Transverse colon (tissue), 4 donors: ENCODE data around the gene C3orf20. TPM values are rescaled to one million over a fixed set of nuclear protein-coding genes. Genes with fewer than 3 reads are reported as not detected.

Source experiments
- DNase-seq: peaks from one replicate; pipeline ENCODE4 v3.0.0-alpha.2; 2019
- H3K27ac ChIP-seq, 4 donors: fragments of 200-600 bp; sonication (generic); 2 replicates each; pipeline ENCODE4 v1.5.1; 2016 to 2018; ENCODE audit warnings: inconsistent platforms in 4 of 4
- H3K27me3 ChIP-seq: fragments of 200-600 bp; sonication (generic); 2 replicates; pipeline ENCODE4 v1.5.1; 2017; ENCODE audit warnings: inconsistent platforms
- H3K36me3 ChIP-seq, 4 donors: fragments of 200-600 bp; sonication (generic); 2 replicates each; pipeline ENCODE4 v1.5.1; 2017 to 2019; ENCODE audit warnings: inconsistent platforms in 4 of 4
- H3K4me1 ChIP-seq, 4 donors: fragments of 200-600 bp; sonication (generic); 2 replicates each; pipeline ENCODE4 v1.5.1; 2017 to 2020; ENCODE audit warnings: inconsistent platforms in 4 of 4
- H3K4me3 ChIP-seq, 4 donors: fragments of 200-600 bp; sonication (generic); 1 replicate in 1 of 4; 2 replicates in 3 of 4; pipeline versions ENCODE4 v1.5.1 to v1.6.1; 2017 to 2019; ENCODE audit warnings: inconsistent platforms in 4 of 4
- H3K9me3 ChIP-seq, 2 donors: fragments of 200-600 bp; sonication (generic); 2 replicates each; pipeline ENCODE4 v1.5.1; 2017 to 2019; ENCODE audit warnings: inconsistent platforms in 2 of 2
- EP300 ChIP-seq: sonication (generic); formaldehyde crosslinking; IDR thresholded peaks from one replicate; pipeline ENCODE4 v1.6.1; 2017; ENCODE audit warnings: antibody characterized with exemption, low read depth
- POLR2A ChIP-seq: fragments of 450-650 bp; IDR thresholded peaks from one replicate; pipeline ENCODE4 v1.6.1; 2016; ENCODE audit warnings: antibody characterized with exemption, mild to moderate bottlenecking, moderate library complexity
- POLR2AphosphoS5 ChIP-seq, 3 donors: sonication (generic); formaldehyde crosslinking; IDR thresholded peaks; one replicate each; pipeline ENCODE4 v1.6.1; 2016; ENCODE audit warnings: antibody characterized with exemption in 3 of 3
- WGBS, 2 donors: methylation state at CpG; one replicate each; pipeline ENCODE4 v1.1.5; 2018; ENCODE audit warnings: low coverage in 1 of 2; 5-methylcytosine and 5-hydroxymethylcytosine counted together
- in situ Hi-C, 4 donors: fragments of 200-750 bp; cut with MboI; loops; one replicate each; pipeline versions ENCODE4 v1.15.0 to v1.15.1; 2017; ENCODE audit warnings: low sequenced_read_pairs in 3 of 4, low pct_ligation_motif_present in 1 of 4, low pct_unique_long_range_greater_than_20kb in 1 of 4
- intact Hi-C: fragments of 100-400 bp; cut with DNase I; formaldehyde crosslinking; loops from one replicate; pipeline ENCODE4 v1.15.1; 2023; ENCODE audit warnings: low total_unique reads
- total RNA-seq, 4 donors: library from RNA; depleted of rRNA; stranded (reverse); fragments of >200 nt; gene quantifications; one replicate each; pipeline ENCODE4 v1.1.0, GENCODE V29; 2016
- TF ChIP-seq, protein P1 (sequence below), 5 experiments: fragments of 200-600 bp in 3 of 5; fragments of 450-650 bp in 2 of 5; sonication (generic) in 3 of 5; IDR thresholded peaks; 1 replicate in 2 of 5; 2 replicates in 3 of 5; pipeline ENCODE4 v1.5.1; 2016 to 2017; ENCODE audit warnings: antibody characterized with exemption in 5 of 5, inconsistent platforms in 3 of 5, mild to moderate bottlenecking in 2 of 5, moderate library complexity in 1 of 5

The C3orf20 gene
- total RNA-seq, 4 donors from 2014 or later, result not detected

DNA sequence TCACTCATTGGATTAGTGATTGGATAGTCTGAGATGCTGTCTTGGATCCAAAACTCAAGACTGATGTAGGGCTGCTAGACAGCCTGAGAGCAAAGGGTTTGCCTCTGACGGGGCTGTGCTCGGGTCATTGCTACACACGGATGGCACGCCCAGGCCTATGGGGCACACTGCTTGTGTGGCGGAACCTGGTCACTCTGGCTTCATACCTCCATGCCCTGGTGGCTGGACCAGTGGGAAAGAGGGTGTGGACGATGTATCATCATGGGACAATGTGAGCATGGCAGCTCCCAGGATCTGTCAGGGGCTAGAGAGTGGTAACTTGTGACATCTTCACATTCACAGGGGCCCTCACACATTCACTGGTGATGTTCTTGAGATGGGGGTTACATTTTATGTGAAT is 41.5 kb upstream of the C3orf20 start:
- in situ Hi-C loops (no loop called here), intact Hi-C loops (no loop called here)
- no peaks in the 10 kb centered on the region for H3K36me3 ChIP-seq
- H3K4me1 ChIP-seq, result peaks cover 0 to 6% (median 0%) of the 10 kb centered on the region in 4 donors
- WGBS, 2 donors, result 87% methylated on average over 6 of the region's 6 CpGs; no CpG with 5 or more reads in 1 of the 2 donors
- no peak for DNase-seq
- no peak overlapping the region for H3K27ac ChIP-seq
- no peak for TF ChIP-seq POLR2A
- TF ChIP-seq EP300, result no peak
- TF ChIP-seq POLR2AphosphoS5 (IDR thresholded peaks at IDR 0.05), result no peak
- TF ChIP-seq, protein P1, sequence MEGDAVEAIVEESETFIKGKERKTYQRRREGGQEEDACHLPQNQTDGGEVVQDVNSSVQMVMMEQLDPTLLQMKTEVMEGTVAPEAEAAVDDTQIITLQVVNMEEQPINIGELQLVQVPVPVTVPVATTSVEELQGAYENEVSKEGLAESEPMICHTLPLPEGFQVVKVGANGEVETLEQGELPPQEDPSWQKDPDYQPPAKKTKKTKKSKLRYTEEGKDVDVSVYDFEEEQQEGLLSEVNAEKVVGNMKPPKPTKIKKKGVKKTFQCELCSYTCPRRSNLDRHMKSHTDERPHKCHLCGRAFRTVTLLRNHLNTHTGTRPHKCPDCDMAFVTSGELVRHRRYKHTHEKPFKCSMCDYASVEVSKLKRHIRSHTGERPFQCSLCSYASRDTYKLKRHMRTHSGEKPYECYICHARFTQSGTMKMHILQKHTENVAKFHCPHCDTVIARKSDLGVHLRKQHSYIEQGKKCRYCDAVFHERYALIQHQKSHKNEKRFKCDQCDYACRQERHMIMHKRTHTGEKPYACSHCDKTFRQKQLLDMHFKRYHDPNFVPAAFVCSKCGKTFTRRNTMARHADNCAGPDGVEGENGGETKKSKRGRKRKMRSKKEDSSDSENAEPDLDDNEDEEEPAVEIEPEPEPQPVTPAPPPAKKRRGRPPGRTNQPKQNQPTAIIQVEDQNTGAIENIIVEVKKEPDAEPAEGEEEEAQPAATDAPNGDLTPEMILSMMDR (IDR thresholded peaks at IDR 0.05), result no peak
- peaks cover 6% of the 10 kb centered on the region for H3K27me3 ChIP-seq
- no peak overlapping the region for H3K4me3 ChIP-seq
- no peaks in the 10 kb centered on the region for H3K9me3 ChIP-seq

DNA sequence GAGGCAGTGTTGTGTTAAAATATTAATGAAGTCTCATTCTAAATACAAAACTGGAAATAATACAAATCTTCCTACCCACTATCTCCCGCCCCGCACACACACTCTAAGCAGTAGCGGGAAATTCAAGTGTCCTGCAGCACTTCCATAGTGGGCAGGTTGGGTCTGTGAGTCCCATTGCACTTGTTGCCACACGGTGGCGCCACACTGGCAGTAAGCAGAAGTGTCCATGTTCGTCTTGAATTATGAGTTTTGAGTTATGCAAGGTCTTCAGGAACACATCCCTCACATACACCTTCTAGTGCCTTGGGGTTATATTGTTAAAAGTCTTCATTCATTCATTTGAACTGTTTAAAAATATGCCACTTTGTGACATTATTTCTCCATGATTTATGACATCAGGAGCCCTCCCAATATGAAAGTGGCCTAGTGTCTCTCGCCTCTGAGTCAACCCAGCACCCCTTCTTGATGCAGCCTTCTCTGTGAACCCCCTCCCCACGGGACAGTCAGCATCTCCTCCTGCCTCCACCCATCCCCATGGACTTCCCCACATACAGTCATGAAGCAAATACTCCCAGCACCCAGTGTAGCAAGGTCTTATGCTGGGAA is 41.0 kb upstream of the C3orf20 start:
- peak overlapping the region in 1 of 4 donors; percentile 21 for H3K27ac ChIP-seq
- no peak overlapping the region for H3K4me3 ChIP-seq
- peaks cover 0 to 6% (median 0%) of the 10 kb centered on the region in 4 donors for H3K4me1 ChIP-seq
- no peaks in the 10 kb centered on the region for H3K36me3 ChIP-seq
- WGBS, 2 donors, result 35 to 100% methylated on average over 1 to 8 of the region's 8 CpGs
- TF ChIP-seq EP300 (no peak), POLR2AphosphoS5 (IDR thresholded peaks at IDR 0.05) (no peak)
- TF ChIP-seq, protein P1 (IDR thresholded peaks at IDR 0.05), result peak; percentile 56 to 73 (median 63)
- DNase-seq, result peak; percentile 53
- intact Hi-C loops, result no loop called here
- in situ Hi-C loops, result no loop called here
- peaks cover 6% of the 10 kb centered on the region for H3K27me3 ChIP-seq
- H3K9me3 ChIP-seq, result no peaks in the 10 kb centered on the region

DNA sequence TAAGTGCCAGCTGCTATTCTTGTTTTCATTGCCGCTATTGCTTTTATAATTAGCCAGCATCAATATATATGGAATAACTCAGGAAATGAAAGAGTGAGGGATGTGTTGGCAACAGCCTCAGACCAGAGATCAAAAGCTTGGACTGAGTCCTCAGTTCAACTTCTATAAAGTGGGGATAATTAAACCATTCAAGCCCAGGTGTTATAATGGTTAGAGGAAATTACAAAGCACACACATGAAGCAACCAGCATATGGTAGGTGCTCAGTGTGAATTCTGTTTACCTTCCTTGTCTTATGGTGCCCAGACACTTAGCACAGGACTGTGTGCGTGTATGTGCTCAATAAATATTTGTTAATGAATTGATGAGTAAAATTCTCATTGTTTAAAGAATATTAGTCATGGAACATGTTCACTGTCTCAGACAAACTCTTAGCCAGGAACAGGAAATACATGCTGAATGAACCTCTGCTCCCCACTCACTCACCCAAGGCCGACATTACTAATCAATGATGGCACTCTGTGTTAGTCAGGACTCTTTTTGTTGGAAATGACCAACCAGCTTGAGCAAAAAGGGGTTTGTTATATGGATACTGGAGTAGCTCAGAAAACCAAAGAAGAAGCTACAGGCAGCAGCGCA is 40.1 kb upstream of the C3orf20 start:
- Histone ChIP-seq H3K36me3 (no peaks in the 10 kb centered on the region), H3K4me1 (peaks cover 0 to 6% (median 0%) of the 10 kb centered on the region in 4 donors), H3K4me3 (no peak overlapping the region), H3K27ac (peak overlapping the region in 1 of 4 donors; percentile 21), H3K27me3 (peaks cover 6% of the 10 kb centered on the region), H3K9me3 (no peaks in the 10 kb centered on the region)
- WGBS, 2 donors, result 56 to 58% methylated on average over 2 to 4 of the region's 4 CpGs
- intact Hi-C loops, result no loop called here
- in situ Hi-C loops, result no loop called here
- TF ChIP-seq POLR2A (no peak), POLR2AphosphoS5 (IDR thresholded peaks at IDR 0.05) (peak in 2 of 3 donors; percentile 34 to 41)
- no peak for DNase-seq

DNA sequence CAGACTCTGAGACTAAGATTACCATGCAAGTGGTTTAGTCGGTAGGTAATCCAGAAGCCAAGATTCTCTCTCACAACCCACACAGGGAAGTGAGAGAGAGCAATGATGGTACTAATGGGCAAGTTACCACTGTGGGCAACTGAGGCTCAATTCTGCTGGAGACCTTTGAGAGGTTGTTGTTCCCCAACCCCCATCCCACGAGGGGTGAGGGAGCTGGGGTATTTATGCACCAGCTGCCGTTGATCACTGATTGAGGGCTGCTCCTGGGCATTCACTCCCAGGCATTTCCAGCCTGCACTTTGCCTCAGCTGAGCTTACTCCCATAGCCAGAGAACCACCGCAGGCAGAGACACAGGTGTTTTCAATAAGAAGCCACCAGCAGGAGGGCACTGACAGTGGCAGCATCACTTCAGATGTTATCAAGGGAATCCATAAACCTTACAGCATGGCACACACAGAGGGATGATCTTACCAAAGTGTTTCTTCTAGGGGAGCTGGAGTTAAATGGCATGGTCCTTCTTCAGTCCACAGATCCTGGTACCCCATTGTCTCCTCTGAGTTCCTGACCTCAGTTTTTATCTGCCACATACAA is 38.3 kb upstream of the C3orf20 start:
- H3K27me3 ChIP-seq, result peaks cover 16% of the 10 kb centered on the region
- TF ChIP-seq EP300, result no peak
- TF ChIP-seq POLR2AphosphoS5 (IDR thresholded peaks at IDR 0.05), result no peak
- TF ChIP-seq, protein P1 (IDR thresholded peaks at IDR 0.05), result no peak
- no peak for TF ChIP-seq POLR2A
- H3K27ac ChIP-seq, result no peak overlapping the region
- H3K4me3 ChIP-seq, result no peak overlapping the region
- WGBS, 2 donors, result 76% methylated on average over 4 of the region's 4 CpGs; no CpG with 5 or more reads in 1 of the 2 donors
- intact Hi-C loops (no loop called here), in situ Hi-C loops (no loop called here)
- H3K4me1 ChIP-seq, result peaks cover 0 to 6% (median 0%) of the 10 kb centered on the region in 4 donors
- DNase-seq, result no peak
- no peaks in the 10 kb centered on the region for H3K36me3 ChIP-seq
- no peaks in the 10 kb centered on the region for H3K9me3 ChIP-seq
